Measurements from ENCODE around the gene IQSEC3.
"Not testable (repeated sequence)": the region's sequence is repeated elsewhere in the genome, so short reads cannot be mapped to it uniquely, and the experiment has no call there.

Gene IQSEC3

GRCh38 chr12:180445-180844, 113.9 kb downstream of the IQSEC3 start:
- peak; percentile 73 for DNase-seq (ENCODE audit: low read depth)
- H3K4me3 ChIP-seq (ENCODE audit: low read depth, low read length) = no peak overlapping the region
- no peak for TF ChIP-seq CTCF (conservative IDR thresholded peaks at IDR 0.05; ENCODE audit: low read depth, low read length)

- no peak for DNase-seq (ENCODE audit: low read depth)
- no peak for TF ChIP-seq CTCF (conservative IDR thresholded peaks at IDR 0.05; ENCODE audit: low read depth, low read length)
Observed at GRCh38 chr12:181921-182320, 115.4 kb downstream of the IQSEC3 start.

GRCh38 chr12:182381-182892, 115.9 kb downstream of the IQSEC3 start:
- no peak for TF ChIP-seq CTCF (conservative IDR thresholded peaks at IDR 0.05; ENCODE audit: low read depth, low read length)
- DNase-seq (ENCODE audit: low read depth) = peak; percentile 50
- no peak overlapping the region for H3K4me3 ChIP-seq (ENCODE audit: low read depth, low read length)

More at GRCh38 chr12:181921-182320, 115.4 kb downstream of the IQSEC3 start:
- no peak overlapping the region for H3K4me3 ChIP-seq (ENCODE audit: low read depth, low read length)

DNA sequence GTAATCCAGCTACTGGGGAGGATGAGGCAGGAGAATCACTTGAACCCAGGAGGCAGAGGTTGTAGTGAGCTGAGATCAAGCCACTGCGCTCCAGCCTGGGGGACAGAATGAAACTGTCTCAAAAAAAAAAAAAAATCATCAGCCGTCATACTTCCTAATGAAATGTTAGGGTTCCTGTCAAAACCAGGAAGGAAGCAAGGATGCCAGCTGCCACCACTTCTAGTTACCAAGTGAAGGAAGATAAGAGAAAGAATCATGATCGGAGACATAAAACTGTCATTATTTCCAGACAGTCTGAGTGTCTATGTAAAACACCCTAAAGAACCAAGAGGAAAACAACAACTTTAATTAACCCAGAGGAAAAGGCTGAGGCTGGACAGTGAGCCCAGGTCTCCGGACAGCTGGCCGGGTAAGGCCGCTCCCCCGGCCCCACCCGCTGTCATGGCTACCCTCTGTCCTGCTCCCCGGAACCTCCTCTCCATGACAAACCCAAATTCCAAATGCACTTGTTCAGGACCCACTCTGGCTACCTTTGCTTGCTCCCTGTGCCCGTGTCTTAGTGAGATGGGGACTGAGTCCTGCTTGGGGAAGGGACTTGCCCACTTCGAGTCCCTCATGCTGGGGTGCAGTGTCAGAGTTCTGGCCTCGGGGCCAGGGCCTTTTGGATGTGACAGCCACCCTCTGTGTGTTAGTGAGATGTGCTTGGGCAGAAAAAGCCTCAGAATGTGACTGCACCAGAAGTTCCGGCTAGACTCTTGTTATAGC, 118.4 kb downstream of the IQSEC3 start:
- TF ChIP-seq CTCF (conservative IDR thresholded peaks at IDR 0.05; ENCODE audit: low read depth, low read length) = no peak
- no peak overlapping the region for H3K4me3 ChIP-seq (ENCODE audit: low read depth, low read length)
- DNase-seq (ENCODE audit: low read depth) = no peak

DNA sequence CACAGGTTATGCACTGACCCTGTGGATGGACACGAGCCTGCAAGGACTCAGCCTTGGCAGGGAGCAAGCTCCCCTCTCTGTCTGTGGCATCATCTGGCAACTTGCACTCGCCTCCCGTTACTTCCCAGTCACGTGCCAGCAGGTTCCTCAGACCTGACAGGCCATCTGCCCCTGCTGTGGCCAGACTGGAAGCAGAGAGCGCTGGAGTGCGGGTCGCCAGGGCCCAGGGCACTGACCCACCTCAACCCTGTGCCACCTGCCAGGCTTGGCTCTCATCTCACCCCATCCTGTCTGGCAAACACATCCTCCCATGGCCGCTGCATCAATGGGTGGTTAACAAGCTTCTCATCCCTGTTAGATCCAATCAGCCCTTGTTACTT, 119.0 kb downstream of the IQSEC3 start:
- H3K4me3 ChIP-seq (ENCODE audit: low read depth, low read length) = no peak overlapping the region
- no peak for TF ChIP-seq CTCF (conservative IDR thresholded peaks at IDR 0.05; ENCODE audit: low read depth, low read length)
- DNase-seq (ENCODE audit: low read depth) = no peak

- no peak for DNase-seq (ENCODE audit: low read depth)
- TF ChIP-seq CTCF (conservative IDR thresholded peaks at IDR 0.05; ENCODE audit: low read depth, low read length) = no peak
- H3K4me3 ChIP-seq (ENCODE audit: low read depth, low read length) = no peak overlapping the region
Observed at GRCh38 chr12:186006-186625, 119.5 kb downstream of the IQSEC3 start.

- not testable (repeated sequence) for DNase-seq (ENCODE audit: low read depth)
- H3K4me3 ChIP-seq (ENCODE audit: low read depth, low read length) = peak overlapping the region; percentile 55
Observed at GRCh38 chr12:187986-188909, 121.7 kb downstream of the IQSEC3 start.

All from choroid plexus epithelial cell (primary cell).